Keratinocyte (primary cell): ENCODE results near the gene P4HTM. TPM values are rescaled to one million over a fixed set of nuclear protein-coding genes. Genes with fewer than 3 reads are reported as not detected.

Experiments
- DNase-seq: peaks from one replicate; pipeline ENCODE4 v3.0.0-alpha.2; 2011; ENCODE audit warnings: low read depth, missing footprints, low spot score
- FAIRE-seq: peaks from 2 replicates; lab custom pipeline; 2011; peaks lifted over from hg19 to GRCh38; lab: Jason Lieb, UNC
- H2AFZ ChIP-seq: 2 replicates; pipeline ENCODE4 v1.6.0; 2012; ENCODE audit warnings: low read length, control low read depth, inconsistent platforms; ENCODE audit not compliant: control insufficient read depth
- H3K27ac ChIP-seq: 2 replicates; pipeline ENCODE4 v1.5.1; 2011; ENCODE audit warnings: low read length; ENCODE audit not compliant: control insufficient read depth, insufficient read depth
- H3K27me3 ChIP-seq: 3 replicates; pipeline ENCODE4 v1.6.0; 2011; ENCODE audit warnings: low read length; ENCODE audit not compliant: control insufficient read depth, insufficient read depth; ENCODE audit errors: extremely low read depth
- H3K36me3 ChIP-seq, 2 experiments: 2 replicates in 1 of 2; 3 replicates in 1 of 2; pipeline ENCODE4 v1.5.1; 2011; ENCODE audit warnings: low read length in 2 of 2, mild to moderate bottlenecking in 1 of 2; ENCODE audit not compliant: control insufficient read depth in 2 of 2, insufficient read depth in 2 of 2; ENCODE audit errors: extremely low read depth in 1 of 2
- H3K4me1 ChIP-seq: 3 replicates; pipeline ENCODE4 v1.5.1; 2011; ENCODE audit warnings: low read length; ENCODE audit not compliant: control insufficient read depth, insufficient read depth; ENCODE audit errors: extremely low read depth
- H3K4me2 ChIP-seq: 3 replicates; pipeline ENCODE4 v1.6.0; 2011; ENCODE audit warnings: low read depth, low read length; ENCODE audit not compliant: control insufficient read depth, insufficient read depth; ENCODE audit errors: extremely low read depth
- H3K4me3 ChIP-seq, 3 experiments: fragments of 200-600 bp in 1 of 3; sonication (generic) in 1 of 3; 2 replicates in 2 of 3; 3 replicates in 1 of 3; pipeline ENCODE4 v1.5.1; 2011 to 2016; ENCODE audit warnings: low read length in 3 of 3, mild to moderate bottlenecking in 3 of 3, control low read depth in 2 of 3, inconsistent platforms in 1 of 3, low read depth in 1 of 3, mixed read lengths in 1 of 3, mixed run types in 1 of 3, moderate library complexity in 1 of 3; ENCODE audit not compliant: control insufficient read depth in 2 of 3, insufficient read depth in 2 of 3; ENCODE audit errors: extremely low read depth in 1 of 3
- H3K79me2 ChIP-seq: 2 replicates; pipeline ENCODE4 v1.6.0; 2012; ENCODE audit warnings: low read length; ENCODE audit not compliant: control insufficient read depth, insufficient read depth
- H3K9ac ChIP-seq: 3 replicates; pipeline ENCODE4 v1.6.0; 2011; ENCODE audit warnings: low read length; ENCODE audit not compliant: control insufficient read depth, insufficient read depth; ENCODE audit errors: extremely low read depth
- H3K9me1 ChIP-seq: 3 replicates; pipeline ENCODE4 v1.6.0; 2011; ENCODE audit warnings: low read length; ENCODE audit not compliant: control insufficient read depth, insufficient read depth; ENCODE audit errors: extremely low read depth
- H3K9me3 ChIP-seq: 2 replicates; pipeline ENCODE4 v1.5.1; 2012; ENCODE audit warnings: low read depth, low read length; ENCODE audit not compliant: control insufficient read depth
- H4K20me1 ChIP-seq: 3 replicates; pipeline ENCODE4 v1.6.0; 2011; ENCODE audit warnings: low read length; ENCODE audit not compliant: control insufficient read depth, insufficient read depth; ENCODE audit errors: extremely low read depth
- EZH2 ChIP-seq: IDR thresholded peaks from one replicate; pipeline ENCODE4 v1.6.1; 2012; ENCODE audit warnings: inconsistent platforms, mild to moderate bottlenecking, low read length, moderate library complexity
- dilution Hi-C: fragments of 300-500 bp; cut with MboI; formaldehyde crosslinking; loops from one replicate; pipeline ENCODE4 v1.7.0; 2020; ENCODE audit warnings: low sequenced_read_pairs; ENCODE audit not compliant: extremely low pct_ligation_motif_present
- polyA plus RNA-seq, 5 experiments: library from polyadenylated mRNA; depleted of rRNA in 3 of 5; stranded (reverse) in 3 of 5; stranded (forward) in 1 of 5; unstranded in 1 of 5; fragments of >200 nt; gene quantifications; 1 replicate in 1 of 5; 2 replicates in 3 of 5; 3 replicates in 1 of 5; pipeline versions ENCODE4 v1.2.1 to v1.2.3, GENCODE V29; 2011 to 2012; ENCODE audit warnings: missing spikeins in 2 of 5, low read depth in 1 of 5, low replicate concordance in 1 of 5
- TF ChIP-seq, protein P1 (sequence below), 3 experiments: IDR thresholded peaks in 1 of 3; conservative IDR thresholded peaks in 1 of 3; optimal IDR thresholded peaks in 1 of 3; 2 replicates in 2 of 3; 3 replicates in 1 of 3; pipeline versions ENCODE3 to v1.5.1; 2011; ENCODE audit warnings: low read length in 3 of 3, mild to moderate bottlenecking in 3 of 3, moderate library complexity in 2 of 3, control low read depth in 1 of 3, inconsistent platforms in 1 of 3; ENCODE audit not compliant: insufficient read depth in 2 of 3; ENCODE audit errors: extremely low read depth in 1 of 3

P4HTM gene
- polyA plus RNA-seq, 1 donor (not counting 4 experiments of a cell fraction or from before 2014, with no cell fraction given) = 0.93 TPM

DNA sequence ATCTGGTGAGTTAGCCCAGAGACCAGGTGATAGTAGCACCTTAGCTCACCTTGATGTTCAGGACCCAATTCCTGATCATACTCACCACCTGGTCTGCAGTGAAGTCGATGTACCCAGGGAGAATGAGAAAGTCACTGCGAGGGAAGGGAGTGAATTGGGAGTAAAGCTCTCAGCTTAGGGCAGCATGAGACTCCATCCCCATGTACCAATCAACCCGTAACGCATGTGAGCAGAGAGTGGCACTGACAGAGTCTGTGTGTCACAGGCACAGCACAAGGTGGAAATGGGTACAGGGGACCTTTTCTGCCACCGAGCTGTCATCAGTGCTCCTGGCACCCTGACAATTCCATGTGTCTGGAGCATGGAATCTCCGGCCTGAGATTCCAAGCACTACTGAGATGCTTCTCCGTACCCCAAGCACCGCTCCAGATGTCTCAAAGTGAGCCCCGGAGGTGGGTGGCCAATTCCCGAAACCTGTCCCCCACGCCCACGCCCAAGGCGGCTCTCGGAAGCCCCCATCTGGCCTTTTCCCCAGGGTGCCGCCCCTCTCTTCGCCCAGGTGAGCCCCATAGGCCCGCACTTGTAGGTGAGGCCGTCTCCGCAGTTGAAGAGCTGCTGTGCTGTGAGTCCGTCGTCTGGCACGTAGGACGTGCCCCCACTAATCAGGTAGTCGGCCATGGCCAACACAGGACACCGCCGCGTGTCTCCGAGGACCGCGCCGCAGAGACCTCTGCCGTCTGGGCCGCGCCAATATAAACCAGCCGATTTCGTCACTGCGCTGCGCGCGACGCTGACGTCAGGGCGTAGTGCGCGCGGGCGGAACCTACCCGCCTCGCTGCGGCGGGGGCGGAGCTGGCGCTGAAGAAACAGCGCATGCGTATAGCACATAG, 38.9 kb downstream of the P4HTM start, which contains the start of gene IMPDH2:
Gene IMPDH2 (minus strand): TSS at position 726 of the 890 bp plus-strand sequence. CDS start 48 bp downstream, at position 678.
- Histone ChIP-seq H3K9me1 (peaks cover 3% of the 10 kb centered on the region), H3K9me3 (no peaks in the 10 kb centered on the region), H3K9ac (peak within 1 kb of the TSS; percentile 93), H3K27me3 (no peaks in the 10 kb centered on the region), H3K79me2 (peaks cover 48% of the 10 kb centered on the region), H3K4me3 (peak within 1 kb of the TSS; percentile 57 to 94 (median 83)), H3K27ac (peak within 1 kb of the TSS; percentile 81), H4K20me1 (peaks cover 4% of the 10 kb centered on the region), H2AFZ (peak within 1 kb of the TSS; percentile 45), H3K4me2 (peak within 1 kb of the TSS; percentile 85), H3K36me3 (peaks cover 45 to 66% of the 10 kb centered on the region in 2 experiments), H3K4me1 (peaks cover 21% of the 10 kb centered on the region)
- peak; percentile 36 for FAIRE-seq
- DNase-seq = no peak
- dilution Hi-C loops = no loop called here
- TF ChIP-seq, protein P1, sequence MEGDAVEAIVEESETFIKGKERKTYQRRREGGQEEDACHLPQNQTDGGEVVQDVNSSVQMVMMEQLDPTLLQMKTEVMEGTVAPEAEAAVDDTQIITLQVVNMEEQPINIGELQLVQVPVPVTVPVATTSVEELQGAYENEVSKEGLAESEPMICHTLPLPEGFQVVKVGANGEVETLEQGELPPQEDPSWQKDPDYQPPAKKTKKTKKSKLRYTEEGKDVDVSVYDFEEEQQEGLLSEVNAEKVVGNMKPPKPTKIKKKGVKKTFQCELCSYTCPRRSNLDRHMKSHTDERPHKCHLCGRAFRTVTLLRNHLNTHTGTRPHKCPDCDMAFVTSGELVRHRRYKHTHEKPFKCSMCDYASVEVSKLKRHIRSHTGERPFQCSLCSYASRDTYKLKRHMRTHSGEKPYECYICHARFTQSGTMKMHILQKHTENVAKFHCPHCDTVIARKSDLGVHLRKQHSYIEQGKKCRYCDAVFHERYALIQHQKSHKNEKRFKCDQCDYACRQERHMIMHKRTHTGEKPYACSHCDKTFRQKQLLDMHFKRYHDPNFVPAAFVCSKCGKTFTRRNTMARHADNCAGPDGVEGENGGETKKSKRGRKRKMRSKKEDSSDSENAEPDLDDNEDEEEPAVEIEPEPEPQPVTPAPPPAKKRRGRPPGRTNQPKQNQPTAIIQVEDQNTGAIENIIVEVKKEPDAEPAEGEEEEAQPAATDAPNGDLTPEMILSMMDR (optimal IDR thresholded peaks at IDR 0.05 in 1 of 3, IDR thresholded peaks at IDR 0.05 in 1 of 3, conservative IDR thresholded peaks at IDR 0.05 in 1 of 3; ENCODE audit: extremely low read depth in 1 of 3, insufficient read depth in 2 of 3, low read length in 3 of 3) = peak in 1 of 3 experiments; percentile 10
- TF ChIP-seq EZH2 = no peak

DNA sequence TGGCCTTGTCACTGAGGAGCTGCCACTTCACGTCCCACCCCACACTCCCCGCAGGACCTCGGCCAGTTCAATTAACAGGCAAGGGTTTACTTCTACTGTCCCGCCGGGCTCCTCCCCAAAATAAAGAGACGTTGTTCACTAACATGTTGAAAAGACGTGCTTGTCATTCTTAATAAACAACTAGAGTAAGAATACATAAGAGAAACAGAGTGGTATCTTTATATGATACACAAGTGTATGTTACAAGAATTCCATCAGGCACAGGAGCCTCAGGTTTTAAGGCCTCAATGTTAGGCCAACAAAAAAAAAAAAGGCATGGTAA, 39.5 kb downstream of the P4HTM start:
- peaks cover 3% of the 10 kb centered on the region for H3K9me1 ChIP-seq
- H3K4me1 ChIP-seq = peaks cover 20% of the 10 kb centered on the region
- peak overlapping the region in 1 of 3 experiments; percentile 21 for H3K4me3 ChIP-seq
- dilution Hi-C loops = no loop called here
- peak overlapping the region; percentile 59 for H3K4me2 ChIP-seq
- FAIRE-seq (no peak), DNase-seq (no peak)
- H3K36me3 ChIP-seq = peaks cover 43 to 61% of the 10 kb centered on the region in 2 experiments
- H3K27me3 ChIP-seq = no peaks in the 10 kb centered on the region
- TF ChIP-seq, protein P1 (optimal IDR thresholded peaks at IDR 0.05 in 1 of 3, IDR thresholded peaks at IDR 0.05 in 1 of 3, conservative IDR thresholded peaks at IDR 0.05 in 1 of 3; ENCODE audit: extremely low read depth in 1 of 3, insufficient read depth in 2 of 3, low read length in 3 of 3) = no peak
- no peak for TF ChIP-seq EZH2
- H3K9ac ChIP-seq = peak overlapping the region; percentile 93
- no peaks in the 10 kb centered on the region for H3K9me3 ChIP-seq
- peak overlapping the region; percentile 81 for H3K27ac ChIP-seq
- peaks cover 43% of the 10 kb centered on the region for H3K79me2 ChIP-seq
- peak overlapping the region; percentile 39 for H2AFZ ChIP-seq
- H4K20me1 ChIP-seq = peaks cover 1% of the 10 kb centered on the region
